ENCODE results near the gene EXOC2. TPM values are rescaled to one million over a fixed set of nuclear protein-coding genes. Genes with fewer than 3 reads are reported as not detected.
"Not testable (repeated sequence)": the region's sequence is repeated elsewhere in the genome, so short reads cannot be mapped to it uniquely, and the experiment has no call there.

Gene EXOC2
- polyA plus RNA-seq, 3 donors = 3.8 to 9.2 (median 6.9) TPM

DNA sequence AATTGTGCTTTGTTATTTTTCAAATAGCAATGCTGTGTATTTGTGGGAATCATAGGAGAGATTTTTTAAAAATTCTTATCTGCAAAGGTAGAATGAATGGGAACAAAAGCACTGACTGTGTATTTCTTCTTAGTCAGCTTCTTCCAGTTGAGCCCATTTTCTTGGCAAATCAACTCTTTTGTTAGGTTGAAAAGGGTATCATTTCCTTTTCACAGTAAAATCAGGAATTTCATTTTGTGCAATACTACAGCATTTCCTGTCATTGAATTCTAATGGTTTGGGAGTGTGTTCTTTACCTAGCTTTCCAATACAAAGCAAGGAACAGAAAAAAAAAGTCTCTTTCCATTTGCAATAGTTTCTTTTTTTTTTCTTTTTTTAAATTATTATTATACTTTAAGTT lies 19.0 kb upstream of the EXOC2 start:
- H3K27ac ChIP-seq (ENCODE audit: low read depth, low read length) = peak overlapping the region; percentile 68

DNA sequence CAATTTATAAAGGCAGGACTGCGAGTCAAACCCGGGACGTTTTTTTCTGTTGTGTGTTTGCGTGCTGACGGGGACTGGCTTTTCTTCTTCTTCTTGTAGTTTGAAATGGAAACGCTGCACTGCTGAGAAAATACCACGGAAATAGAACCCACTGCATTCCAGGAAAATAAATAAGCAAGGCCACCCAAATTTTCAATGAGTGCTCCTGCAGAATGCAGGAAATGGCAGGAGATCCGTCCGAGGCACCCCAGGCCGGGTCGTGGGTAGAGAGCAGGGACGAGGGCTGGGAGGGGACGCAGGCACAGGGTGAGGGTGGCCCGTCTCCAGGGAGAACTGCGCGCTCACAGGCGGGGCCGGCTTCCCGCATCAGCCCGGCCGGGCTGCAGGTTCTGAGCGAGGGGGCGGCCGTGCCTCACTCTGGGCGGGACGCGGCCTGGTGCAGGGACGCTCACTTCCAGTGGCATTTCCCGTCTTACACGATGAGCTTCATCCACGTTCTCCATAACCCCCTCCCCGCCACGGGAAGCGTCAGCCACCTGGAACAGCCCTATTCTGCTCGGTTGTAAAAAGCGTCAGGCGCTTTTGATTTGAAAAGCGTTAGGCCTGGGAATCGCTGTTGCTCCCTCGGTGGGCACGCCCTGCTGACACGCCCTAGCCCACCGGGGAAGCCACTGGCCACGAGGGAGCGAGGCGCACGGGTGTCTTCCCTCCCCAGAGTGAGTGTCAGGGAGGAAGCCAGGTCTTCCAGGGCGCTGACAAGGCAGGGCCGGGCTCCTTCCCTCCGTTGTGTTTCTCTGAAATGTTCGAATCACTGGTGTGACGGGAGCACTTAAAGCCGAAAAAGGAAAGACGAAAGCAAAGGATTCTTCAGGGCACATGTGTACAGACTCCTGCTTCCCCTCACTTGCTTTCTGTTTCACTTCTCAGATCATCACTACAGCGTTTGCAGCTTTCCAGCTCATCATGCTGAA lies 17.9 kb upstream of the EXOC2 start:
- 1 to 26% (median 1%) methylated on average over 54 to 55 of the region's 55 CpGs for WGBS, 3 donors
- peak overlapping the region; percentile 68 for H3K27ac ChIP-seq (ENCODE audit: low read depth, low read length)

DNA sequence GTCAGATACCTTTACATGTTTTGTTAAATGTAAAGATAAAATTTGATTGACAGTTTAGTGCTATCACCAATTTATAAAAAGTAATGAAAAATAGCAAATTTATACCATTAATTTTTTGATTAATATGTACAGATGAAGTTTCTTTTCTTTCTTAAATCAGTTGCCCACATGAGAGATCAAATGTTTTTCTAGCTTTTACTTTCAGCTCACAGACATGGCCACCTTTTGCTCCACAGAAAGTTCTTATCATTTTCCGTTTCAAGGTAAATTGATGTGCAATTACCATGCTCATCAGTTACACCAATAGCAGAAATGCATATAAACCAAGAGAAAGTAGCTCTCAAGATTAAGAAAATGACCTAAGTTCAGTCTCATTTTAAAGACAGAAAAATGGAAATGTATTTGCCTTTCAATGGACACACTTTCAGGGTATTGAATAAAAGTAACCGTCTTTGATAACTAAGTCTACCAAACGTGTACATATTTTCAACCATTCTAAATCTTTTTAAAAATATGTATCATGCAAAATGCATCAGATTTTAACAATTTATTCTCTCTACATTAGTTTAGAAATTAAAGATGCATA lies 16.6 kb upstream of the EXOC2 start:
- H3K27ac ChIP-seq (ENCODE audit: low read depth, low read length) = no peak overlapping the region
- WGBS, 3 donors = 76 to 92% (median 90%) methylated on average over 3 of the region's 3 CpGs

DNA sequence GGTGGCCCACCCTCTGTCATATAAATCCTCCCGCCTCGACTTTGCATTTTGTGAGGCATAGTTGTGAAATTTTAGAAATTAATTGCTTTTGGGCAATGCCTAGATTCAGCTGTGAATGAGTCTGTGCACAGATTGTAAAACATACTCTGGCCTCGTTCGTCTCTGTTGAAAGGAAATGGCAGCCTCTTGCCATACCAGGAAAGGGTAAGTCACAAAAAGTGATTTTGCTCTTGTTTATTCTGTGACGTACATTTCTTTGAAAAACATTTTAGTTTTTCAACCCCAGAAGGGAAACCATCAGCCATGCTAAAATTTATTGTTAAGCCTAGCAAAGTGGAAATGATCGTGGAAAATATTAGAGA lies 15.3 kb upstream of the EXOC2 start:
- WGBS, 3 donors = 77 to 80% (median 78%) methylated on average over 6 of the region's 6 CpGs
- H3K27ac ChIP-seq (ENCODE audit: low read depth, low read length) = no peak overlapping the region

DNA sequence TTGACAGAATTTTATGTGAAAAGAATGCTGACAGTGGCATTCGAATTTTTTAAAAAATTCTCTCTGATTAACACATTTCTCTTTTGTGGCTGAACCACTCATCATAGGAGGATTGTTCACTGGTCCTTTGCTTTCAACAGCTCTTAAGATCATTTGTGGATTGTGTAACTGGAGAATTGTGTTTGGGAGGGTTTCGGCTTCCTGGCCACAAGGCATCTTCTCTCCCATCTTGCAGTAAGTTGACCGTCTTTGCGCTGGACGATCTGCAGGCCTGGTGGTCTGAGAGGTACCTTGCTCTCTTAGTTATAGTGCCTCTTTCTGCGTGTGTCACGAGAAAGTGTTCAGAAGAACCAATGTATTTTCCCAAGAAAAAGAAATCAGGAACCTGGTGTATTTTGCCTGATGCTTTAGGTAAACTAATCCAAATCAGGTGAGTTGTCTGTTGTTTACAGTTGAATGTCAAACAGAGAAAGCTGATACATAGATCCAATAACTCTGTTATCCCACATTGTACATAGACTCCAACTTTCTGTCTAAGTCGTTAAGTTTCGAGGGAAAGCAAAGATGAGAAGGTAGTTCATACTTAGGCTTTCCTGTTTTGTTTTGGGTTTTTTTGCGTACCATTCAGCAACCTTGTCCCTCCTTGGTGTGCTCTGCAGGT lies 14.8 kb upstream of the EXOC2 start:
- 82 to 92% (median 90%) methylated on average over 10 of the region's 10 CpGs for WGBS, 3 donors
- H3K27ac ChIP-seq (ENCODE audit: low read depth, low read length) = no peak overlapping the region

DNA sequence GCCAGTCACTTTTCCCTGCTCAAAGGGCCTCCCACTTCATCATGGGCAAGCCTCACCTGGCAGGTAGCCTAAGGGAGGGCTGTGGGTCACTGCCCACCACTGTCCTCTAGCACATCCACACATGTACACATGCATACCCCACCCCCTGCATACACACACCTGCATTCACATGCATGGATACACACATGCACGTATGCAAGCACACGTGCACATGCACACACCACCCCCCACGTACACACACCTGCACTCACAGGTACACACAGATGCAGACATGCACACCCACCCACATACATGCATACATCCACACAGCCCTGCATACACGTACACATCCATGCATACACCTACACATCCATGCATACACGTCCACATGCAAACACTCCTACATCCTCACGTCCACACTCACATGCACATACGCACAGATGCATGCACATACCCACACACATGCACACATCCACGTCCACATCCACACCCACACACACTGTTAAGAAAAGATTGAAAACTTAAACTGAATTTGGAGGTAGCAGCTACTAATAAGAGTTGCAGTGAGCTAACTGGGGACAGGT lies 14.0 kb upstream of the EXOC2 start:
- no peak overlapping the region for H3K27ac ChIP-seq (ENCODE audit: low read depth, low read length)
- WGBS, 3 donors = 87 to 89% (median 89%) methylated on average over 8 of the region's 8 CpGs

DNA sequence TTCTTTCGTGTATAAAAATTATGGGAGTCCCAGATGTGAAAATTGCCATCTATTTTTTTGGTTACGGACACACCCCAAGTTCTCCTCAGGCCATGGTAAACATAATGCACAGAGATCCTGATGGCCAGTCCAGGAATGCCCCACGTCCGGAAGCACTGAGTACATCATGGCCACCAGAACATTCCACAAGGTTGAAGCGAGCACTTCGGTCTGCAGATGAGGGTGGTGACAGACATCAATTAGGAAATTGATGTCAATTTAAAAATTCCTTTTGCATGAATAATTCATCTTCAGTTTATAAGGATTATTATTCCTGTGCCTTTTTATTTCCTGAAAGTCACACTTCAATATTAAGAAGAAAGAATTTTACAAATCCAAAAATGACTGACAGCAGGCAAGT lies 13.2 kb upstream of the EXOC2 start:
- 89 to 92% (median 90%) methylated on average over 6 of the region's 6 CpGs for WGBS, 3 donors
- H3K27ac ChIP-seq (ENCODE audit: low read depth, low read length) = no peak overlapping the region

DNA sequence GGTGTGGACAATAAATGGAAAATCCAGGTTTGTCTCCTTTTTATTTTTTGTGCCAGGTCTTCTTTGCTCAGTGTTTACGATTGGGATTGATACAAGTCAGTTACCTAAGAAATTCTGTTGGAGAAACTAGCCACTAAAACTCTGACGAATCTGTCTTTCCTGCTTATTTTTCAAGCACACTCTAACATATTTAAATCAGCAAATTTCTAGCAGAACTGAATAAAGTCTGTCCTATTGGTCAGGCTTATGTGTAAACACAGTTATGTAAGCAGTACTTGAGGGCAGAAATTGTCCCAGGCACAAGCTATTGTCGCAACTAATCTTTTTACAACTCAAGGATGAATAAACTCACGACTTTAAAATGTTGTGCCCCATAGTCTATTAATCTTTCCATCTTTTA lies 12.1 kb upstream of the EXOC2 start:
- 34 to 63% (median 60%) methylated on average over 4 of the region's 4 CpGs for WGBS, 3 donors
- no peak overlapping the region for H3K27ac ChIP-seq (ENCODE audit: low read depth, low read length)

DNA sequence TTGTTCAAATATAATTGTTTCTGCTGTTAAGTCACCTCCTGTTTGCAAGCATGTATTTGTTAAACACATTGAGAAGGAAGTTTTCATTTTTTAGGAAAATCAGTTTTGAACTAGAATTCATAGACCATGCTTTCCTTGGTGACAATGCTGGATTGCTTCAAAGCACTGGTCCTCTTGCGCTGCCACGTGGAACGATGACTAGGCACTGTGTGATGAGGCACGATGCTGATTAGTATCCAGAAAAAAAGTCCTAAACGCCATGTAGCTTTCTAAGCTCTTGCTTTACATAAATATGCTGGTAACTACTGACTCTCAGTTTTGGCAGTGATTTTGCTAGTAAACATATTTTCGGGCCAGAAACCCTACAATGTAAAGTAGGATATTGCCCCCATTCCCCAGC lies 11.1 kb upstream of the EXOC2 start:
- H3K27ac ChIP-seq (ENCODE audit: low read depth, low read length) = no peak overlapping the region
- 81 to 87% (median 84%) methylated on average over 6 of the region's 6 CpGs for WGBS, 3 donors

DNA sequence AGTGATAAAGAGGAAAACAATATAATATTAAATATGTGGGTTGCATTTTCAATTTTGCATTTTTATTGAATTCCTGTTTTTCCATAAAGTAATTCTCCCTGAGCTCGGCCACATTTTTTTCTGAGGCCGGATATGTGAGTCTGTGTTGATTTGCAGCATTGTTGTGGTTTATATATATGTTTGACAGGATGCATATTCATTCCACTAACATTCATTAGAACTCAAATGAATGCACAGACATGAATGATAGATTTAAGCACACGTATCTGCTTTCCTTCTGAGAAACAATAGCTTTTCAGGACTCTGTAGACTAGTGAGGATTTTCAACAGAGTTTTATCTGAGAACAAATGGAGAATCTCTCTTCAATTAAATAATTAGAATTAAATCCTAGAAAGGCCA lies 10.6 kb upstream of the EXOC2 start:
- H3K27ac ChIP-seq (ENCODE audit: low read depth, low read length) = no peak overlapping the region
- WGBS, 3 donors = 81 to 86% (median 83%) methylated on average over 3 of the region's 3 CpGs

DNA sequence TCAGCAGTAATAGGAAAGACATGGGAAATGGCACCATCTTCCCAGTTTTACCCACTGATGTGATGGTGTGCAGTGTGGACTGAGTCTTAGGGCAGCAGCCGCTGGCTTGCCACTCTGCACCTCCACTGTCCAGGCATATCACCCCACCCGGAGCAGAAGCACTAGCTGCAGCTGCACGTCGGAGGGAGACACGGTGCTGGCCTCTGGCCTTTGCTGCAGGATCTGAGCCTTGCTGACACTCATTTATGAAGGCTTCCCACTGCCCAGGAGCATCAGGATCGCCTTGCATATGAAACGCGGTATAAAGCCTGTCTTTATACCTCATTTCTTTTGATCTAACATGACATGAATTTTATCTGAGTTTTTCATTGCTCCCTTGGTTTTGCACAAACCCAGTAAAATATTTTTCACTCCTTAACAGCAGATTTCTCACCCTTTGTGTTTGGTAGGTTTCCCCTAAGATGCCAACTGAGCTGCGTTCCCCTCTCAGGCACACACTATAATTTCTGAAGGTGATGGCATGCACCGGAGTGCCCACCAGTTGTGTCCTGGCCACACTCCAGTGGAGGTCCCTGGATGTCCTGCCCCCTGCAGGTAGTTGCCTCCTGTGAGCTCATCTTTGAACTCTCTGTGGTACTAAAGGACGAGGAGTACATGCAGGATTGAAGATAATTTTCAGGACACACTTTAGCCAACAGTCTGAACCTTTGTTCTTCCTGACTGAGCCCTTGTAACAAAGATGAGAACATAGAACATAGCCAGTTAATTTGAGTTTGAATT lies 9.0 kb upstream of the EXOC2 start:
- no peak overlapping the region for H3K27ac ChIP-seq (ENCODE audit: low read depth, low read length)
- 67 to 71% (median 69%) methylated on average over 11 of the region's 11 CpGs for WGBS, 3 donors

DNA sequence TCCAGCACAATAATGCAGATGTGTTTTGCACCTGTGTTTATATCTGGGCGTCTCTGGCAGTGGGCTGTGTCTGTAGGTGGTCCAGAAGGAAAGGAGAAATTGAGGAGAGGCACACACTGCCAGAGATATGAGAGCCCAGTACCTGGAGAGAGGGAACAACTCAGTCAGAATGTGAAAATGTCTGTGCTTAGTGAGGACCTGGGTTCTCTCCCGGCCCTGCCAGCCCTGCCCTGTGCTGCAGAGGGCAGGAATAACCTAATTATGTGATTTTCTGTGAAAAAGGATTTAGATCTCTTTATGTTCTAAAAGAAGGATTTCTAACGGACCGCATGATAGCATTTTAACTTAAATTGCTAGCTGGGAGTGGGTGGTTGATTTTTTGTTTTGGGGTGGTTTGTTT lies 8.3 kb upstream of the EXOC2 start:
- WGBS, 3 donors = 70 to 78% (median 77%) methylated on average over 4 of the region's 4 CpGs
- H3K27ac ChIP-seq (ENCODE audit: low read depth, low read length) = no peak overlapping the region

DNA sequence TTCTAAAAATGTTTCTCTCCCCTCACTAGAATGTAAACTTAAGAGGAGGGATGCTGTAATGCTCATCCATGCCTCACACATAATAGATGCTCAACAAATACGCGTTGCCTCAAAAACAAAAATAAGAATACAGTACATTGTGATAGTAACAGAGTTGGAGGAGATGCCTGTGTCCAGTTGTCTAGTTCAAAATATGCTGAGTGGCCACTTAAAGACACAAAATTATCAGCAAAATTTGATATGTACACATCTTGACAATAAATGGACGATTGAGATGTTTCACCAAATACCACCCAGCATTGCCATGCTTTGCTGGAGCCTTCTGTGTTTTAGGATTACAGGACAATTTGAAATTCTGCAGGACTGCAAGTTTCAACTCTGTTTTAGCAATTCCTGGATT lies 7.6 kb upstream of the EXOC2 start:
- no peak overlapping the region for H3K27ac ChIP-seq (ENCODE audit: low read depth, low read length)
- 89 to 94% (median 91%) methylated on average over 3 of the region's 3 CpGs for WGBS, 3 donors

DNA sequence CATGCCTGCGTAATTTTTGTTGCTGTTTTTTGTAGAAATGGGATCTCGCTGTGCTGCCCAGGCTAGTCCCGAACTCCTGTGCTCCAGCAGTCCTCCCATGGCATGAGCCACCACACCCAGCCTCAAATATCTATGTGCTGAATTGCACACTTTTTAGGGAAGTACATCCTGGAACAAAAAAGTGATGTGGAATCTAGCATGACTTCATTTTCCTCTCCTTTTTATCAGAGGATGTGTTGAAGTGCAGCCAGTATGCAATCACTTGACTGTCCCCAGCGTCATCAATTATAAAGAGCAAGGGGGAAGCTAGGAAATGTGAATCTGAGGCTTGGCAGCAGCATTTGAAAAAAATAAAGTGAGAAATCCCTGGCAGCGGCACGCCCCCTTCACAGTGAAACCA lies 6.4 kb upstream of the EXOC2 start:
- WGBS, 3 donors = 57 to 69% (median 63%) methylated on average over 6 of the region's 6 CpGs
- H3K27ac ChIP-seq (ENCODE audit: low read depth, low read length) = no peak overlapping the region

DNA sequence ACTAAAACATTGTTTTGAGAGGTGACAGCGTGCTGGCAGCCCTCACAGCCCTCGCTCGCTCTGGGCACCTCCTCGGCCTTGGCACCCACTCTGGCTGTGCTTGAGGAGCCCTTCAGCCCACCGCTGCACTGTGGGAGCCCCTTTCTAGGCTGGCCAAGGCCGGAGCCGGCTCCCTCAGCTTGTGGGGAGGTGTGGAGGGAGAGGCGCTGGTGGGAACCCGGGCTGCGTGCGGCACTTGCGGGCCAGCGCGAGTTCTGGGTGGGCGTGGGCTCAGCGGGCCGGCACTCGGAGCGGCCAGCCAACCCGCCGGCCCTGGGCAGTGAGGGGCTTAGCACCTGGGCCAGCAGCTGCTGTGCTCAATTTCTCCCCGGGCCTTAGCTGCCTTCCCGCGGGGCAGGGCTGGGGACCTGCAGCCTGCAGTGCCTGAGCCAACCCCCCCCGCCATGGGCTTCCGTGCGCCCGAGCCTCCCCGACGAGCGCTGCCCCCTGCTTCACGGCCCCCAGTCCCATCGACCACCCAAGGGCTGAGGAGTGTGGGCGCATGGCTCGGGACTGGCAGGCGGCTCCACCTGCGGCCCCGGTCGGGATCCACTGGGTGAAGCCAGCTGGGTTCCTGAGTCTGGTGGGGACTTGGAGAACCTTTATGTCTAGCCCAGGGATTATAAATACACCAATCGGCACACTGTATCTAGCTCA lies 1.6 kb upstream of the EXOC2 start:
- WGBS, 3 donors = 95 to 97% (median 96%) methylated on average over 39 to 40 of the region's 40 CpGs
- not testable (repeated sequence) for H3K27ac ChIP-seq (ENCODE audit: low read depth, low read length)

DNA sequence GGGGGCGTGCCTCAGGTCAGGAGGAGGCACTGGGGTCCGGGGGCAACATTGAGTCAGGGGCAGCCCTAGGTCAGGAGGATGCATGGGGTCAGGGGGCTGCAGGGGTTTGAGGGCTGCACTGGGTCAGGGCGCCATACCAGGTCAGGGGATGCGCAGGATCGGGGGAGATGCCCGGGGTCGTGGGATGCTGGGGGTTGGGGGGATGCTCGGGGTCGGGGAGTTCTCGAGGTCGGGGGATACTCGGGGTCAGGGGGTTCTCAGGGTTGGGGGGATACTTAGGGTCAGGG lies 727 bp upstream of the EXOC2 start:
- no peak overlapping the region for H3K27ac ChIP-seq (ENCODE audit: low read depth, low read length)
- WGBS, 3 donors = 77 to 91% (median 90%) methylated on average over 11 to 12 of the region's 12 CpGs

DNA sequence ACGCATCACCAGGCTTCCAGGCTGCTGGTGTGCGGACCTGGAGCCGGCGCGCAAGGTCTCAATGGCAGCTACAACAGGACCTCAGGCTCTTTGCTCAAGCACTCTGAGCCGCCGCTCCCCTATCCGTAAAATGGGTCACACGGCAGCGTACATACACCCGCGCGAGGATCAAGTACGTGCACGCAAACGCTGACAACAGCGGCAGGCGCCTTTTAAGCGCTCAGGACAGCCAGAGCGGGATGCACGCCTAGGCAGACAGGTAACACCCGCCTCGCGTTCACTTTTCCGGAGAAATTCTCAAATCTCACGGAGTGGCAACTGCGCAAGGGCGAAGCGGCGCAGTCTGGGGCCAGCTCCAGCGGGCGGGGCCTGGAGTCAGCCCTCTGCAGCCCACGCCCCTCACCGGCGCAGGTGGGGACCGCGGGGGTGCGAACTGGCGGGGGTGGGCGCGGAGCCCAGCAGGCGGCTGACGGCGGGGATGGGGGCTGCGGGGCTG lies 535 bp downstream of the EXOC2 start:
- H3K27ac ChIP-seq (ENCODE audit: low read depth, low read length) = peak overlapping the region; percentile 23
- 1% methylated on average over 38 to 45 of the region's 45 CpGs for WGBS, 3 donors

DNA sequence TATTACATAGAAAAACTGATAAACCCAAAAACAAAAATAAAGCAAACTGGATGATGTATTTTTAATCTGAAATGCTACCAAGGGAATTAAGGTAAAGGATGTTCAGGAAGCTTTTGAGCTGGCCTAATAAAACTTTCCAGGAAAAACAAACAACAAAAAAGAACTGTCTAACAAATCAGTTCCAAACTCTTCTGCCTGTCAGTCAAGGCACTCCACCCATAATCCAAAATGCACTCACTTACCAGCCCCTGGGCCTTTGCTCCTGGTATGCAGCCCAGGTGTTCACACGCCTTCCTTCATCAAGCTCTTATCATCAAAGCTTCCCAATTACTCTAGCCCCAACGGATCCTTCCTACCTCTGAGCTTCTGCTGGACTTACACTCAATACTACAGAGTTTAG lies 3.7 kb downstream of the EXOC2 start:
- 47 to 64% (median 48%) methylated on average over 2 of the region's 2 CpGs for WGBS, 3 donors
- H3K27ac ChIP-seq (ENCODE audit: low read depth, low read length) = no peak overlapping the region

All from adipose tissue (tissue), 3 donors.